Neural cell (in vitro differentiated cells): ENCODE measurements around the gene C1GALT1. TPM values are rescaled to one million over a fixed set of nuclear protein-coding genes. Genes with fewer than 3 reads are reported as not detected.

ENCODE experiments used
- H2AFZ ChIP-seq: fragments of 200-600, 300-800 bp; sonication (generic), shearing (Covaris generic); 2 replicates; pipeline ENCODE4 v1.6.0; 2014; ENCODE audit warnings: low read depth, mild to moderate bottlenecking, antibody characterized with exemption, low read length, moderate library complexity
- H3F3A ChIP-seq: fragments of 200-600 bp; shearing (Covaris generic); 2 replicates; pipeline ENCODE4 v1.6.1; 2016; ENCODE audit warnings: mild to moderate bottlenecking, moderate library complexity, mixed read lengths, antibody characterized with exemption, low read length; ENCODE audit not compliant: insufficient read depth, poor library complexity, severe bottlenecking
- H3K27ac ChIP-seq: fragments of 200-600, 300-800 bp; sonication (generic), shearing (Covaris generic); 2 replicates; pipeline ENCODE4 v1.5.1; 2014; ENCODE audit warnings: mild to moderate bottlenecking, low read length, moderate library complexity
- H3K27me3 ChIP-seq: fragments of 300-800, 200-600 bp; sonication (generic), shearing (Covaris generic); 2 replicates; pipeline ENCODE4 v1.6.0; 2014; ENCODE audit warnings: mild to moderate bottlenecking, low read depth, low read length, moderate library complexity; ENCODE audit not compliant: insufficient read depth
- H3K36me3 ChIP-seq: fragments of 300-800, 200-600 bp; sonication (generic), shearing (Covaris generic); 2 replicates; pipeline ENCODE4 v1.5.1; 2014; ENCODE audit warnings: mild to moderate bottlenecking, antibody characterized with exemption, low read length, moderate library complexity; ENCODE audit not compliant: insufficient read depth
- H3K4me2 ChIP-seq: fragments of 300-800, 200-600 bp; sonication (generic), shearing (Covaris generic); 2 replicates; pipeline ENCODE4 v1.6.0; 2014; ENCODE audit warnings: mild to moderate bottlenecking, low read length
- H3K4me3 ChIP-seq: fragments of 300-800, 200-600 bp; sonication (generic), shearing (Covaris generic); 2 replicates; pipeline ENCODE4 v1.5.1; 2014; ENCODE audit warnings: mild to moderate bottlenecking, low read length, moderate library complexity
- H3K79me2 ChIP-seq: fragments of 200-600 bp; shearing (Covaris generic); replicated peaks from 2 replicates; pipeline ENCODE4 v1.6.0; 2014; ENCODE audit warnings: mild to moderate bottlenecking, low read length, moderate library complexity; ENCODE audit not compliant: insufficient read depth
- H3K9ac ChIP-seq: fragments of 300-800, 200-600 bp; sonication (generic), shearing (Covaris generic); 2 replicates; pipeline ENCODE4 v1.6.1; 2016; ENCODE audit warnings: mild to moderate bottlenecking, low read length, mixed read lengths
- H3K9me2 ChIP-seq: fragments of 200-600 bp; shearing (Covaris generic); 2 replicates; pipeline ENCODE4 v1.6.1; 2016; ENCODE audit warnings: mild to moderate bottlenecking, low read length, mixed read lengths; ENCODE audit not compliant: insufficient read depth
- H3K9me3 ChIP-seq: fragments of 200-600, 300-800 bp; sonication (generic), shearing (Covaris generic); 2 replicates; pipeline ENCODE4 v1.6.1; 2016; ENCODE audit warnings: mild to moderate bottlenecking, mixed run types, low read length, moderate library complexity, mixed read lengths
- H4K20me1 ChIP-seq: fragments of 200-600 bp; shearing (Covaris generic); 2 replicates; pipeline ENCODE4 v1.6.1; 2016; ENCODE audit warnings: mild to moderate bottlenecking, mixed run types; ENCODE audit not compliant: insufficient read depth
- CTCF ChIP-seq: fragments of 450-650 bp; IDR thresholded peaks from 2 replicates; pipeline ENCODE4 v1.5.1; 2014; ENCODE audit warnings: antibody characterized with exemption, mild to moderate bottlenecking, moderate library complexity; ENCODE audit not compliant: poor library complexity, severe bottlenecking
- EP300 ChIP-seq: fragments of 450-650 bp; conservative IDR thresholded peaks from 2 replicates; pipeline ENCODE4 v1.6.1; 2014; ENCODE audit warnings: antibody characterized with exemption, mild to moderate bottlenecking, moderate library complexity; ENCODE audit not compliant: poor library complexity, severe bottlenecking
- EZH2 ChIP-seq: fragments of 200-600, 300-800 bp; shearing (Covaris generic), sonication (generic); IDR thresholded peaks from 2 replicates; pipeline ENCODE4 v1.6.1; 2014; ENCODE audit warnings: antibody characterized with exemption, low read length, borderline replicate concordance, mild to moderate bottlenecking; ENCODE audit not compliant: insufficient read depth, poor library complexity, severe bottlenecking
- MXI1 ChIP-seq: fragments of 450-650 bp; conservative IDR thresholded peaks from 2 replicates; pipeline ENCODE4 v1.6.1; 2014; ENCODE audit warnings: antibody characterized with exemption, mild to moderate bottlenecking; ENCODE audit not compliant: poor library complexity, severe bottlenecking
- POLR2AphosphoS5 ChIP-seq: IDR thresholded peaks from 2 replicates; pipeline ENCODE4 v1.6.1; 2012
- RAD21 ChIP-seq: fragments of 450-650 bp; conservative IDR thresholded peaks from 2 replicates; pipeline ENCODE4 v1.6.1; 2014; ENCODE audit warnings: antibody characterized with exemption, mild to moderate bottlenecking, moderate library complexity
- REST ChIP-seq: IDR thresholded peaks from 2 replicates; pipeline ENCODE4 v1.6.1; 2012; ENCODE audit warnings: borderline replicate concordance
- SMC3 ChIP-seq: fragments of 450-650 bp; conservative IDR thresholded peaks from 2 replicates; pipeline ENCODE4 v1.6.1; 2014; ENCODE audit warnings: antibody characterized with exemption, mild to moderate bottlenecking, moderate library complexity; ENCODE audit not compliant: poor library complexity
- TAF1 ChIP-seq: IDR thresholded peaks from 2 replicates; pipeline ENCODE4 v1.6.1; 2012; ENCODE audit warnings: low read depth
- polyA plus RNA-seq: library from polyadenylated mRNA; depleted of rRNA; stranded (reverse); fragments of >200 nt; gene quantifications from 2 replicates; pipeline ENCODE4 v1.2.3, GENCODE V29; 2014

Gene C1GALT1
- polyA plus RNA-seq, 1 donor from 2014 or later: 25.0 TPM

DNA sequence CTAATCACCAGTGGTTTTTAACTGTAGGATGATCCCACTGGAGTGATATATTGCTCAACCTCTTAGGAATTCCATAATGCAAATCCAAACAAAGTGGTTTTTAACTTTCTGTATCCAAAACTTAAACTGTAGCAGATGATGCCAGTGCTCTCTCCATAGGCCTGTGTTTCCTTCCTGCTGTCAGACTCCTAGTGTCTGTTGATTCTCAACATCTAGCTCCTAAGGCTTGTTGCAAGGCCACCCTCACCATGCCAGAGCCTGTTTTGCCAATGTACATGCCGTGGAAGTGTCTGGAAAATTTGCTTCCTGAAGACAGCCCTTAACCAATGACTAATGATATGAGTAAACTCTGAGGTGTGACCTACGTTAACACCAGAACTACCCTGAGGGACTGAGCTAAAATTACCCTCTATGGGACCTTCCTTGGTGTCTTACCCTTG is 39.3 kb downstream of the C1GALT1 start:
- H3K27ac ChIP-seq: no peak overlapping the region
- no peaks in the 10 kb centered on the region for H3K36me3 ChIP-seq
- no peak overlapping the region for H3K4me3 ChIP-seq
- TF ChIP-seq REST (no peak), TAF1 (no peak), POLR2AphosphoS5 (no peak), EP300 (no peak), CTCF (no peak), RAD21 (no peak), EZH2 (no peak), SMC3 (no peak), MXI1 (no peak)
- peaks cover 10% of the 10 kb centered on the region for H3K79me2 ChIP-seq
- H3K4me2 ChIP-seq: no peak overlapping the region
- no peaks in the 10 kb centered on the region for H3K9me3 ChIP-seq
- H4K20me1 ChIP-seq: no peaks in the 10 kb centered on the region
- no peaks in the 10 kb centered on the region for H3K27me3 ChIP-seq
- no peaks in the 10 kb centered on the region for H3K9me2 ChIP-seq
- no peak overlapping the region for H3K9ac ChIP-seq
- H2AFZ ChIP-seq: no peak overlapping the region
- no peaks in the 10 kb centered on the region for H3F3A ChIP-seq

- Histone ChIP-seq H3K9ac (no peak overlapping the region), H3K27ac (no peak overlapping the region), H3K4me2 (no peak overlapping the region), H3K79me2 (peaks cover 10% of the 10 kb centered on the region), H4K20me1 (no peaks in the 10 kb centered on the region), H3K9me2 (no peaks in the 10 kb centered on the region), H2AFZ (no peak overlapping the region), H3K4me3 (no peak overlapping the region), H3K36me3 (no peaks in the 10 kb centered on the region), H3K9me3 (no peaks in the 10 kb centered on the region), H3K27me3 (no peaks in the 10 kb centered on the region), H3F3A (no peaks in the 10 kb centered on the region)
- TF ChIP-seq EP300: no peak
These were observed 40.9 kb downstream of the C1GALT1 start for GRCh38 chr7:7223250-7223649.

DNA sequence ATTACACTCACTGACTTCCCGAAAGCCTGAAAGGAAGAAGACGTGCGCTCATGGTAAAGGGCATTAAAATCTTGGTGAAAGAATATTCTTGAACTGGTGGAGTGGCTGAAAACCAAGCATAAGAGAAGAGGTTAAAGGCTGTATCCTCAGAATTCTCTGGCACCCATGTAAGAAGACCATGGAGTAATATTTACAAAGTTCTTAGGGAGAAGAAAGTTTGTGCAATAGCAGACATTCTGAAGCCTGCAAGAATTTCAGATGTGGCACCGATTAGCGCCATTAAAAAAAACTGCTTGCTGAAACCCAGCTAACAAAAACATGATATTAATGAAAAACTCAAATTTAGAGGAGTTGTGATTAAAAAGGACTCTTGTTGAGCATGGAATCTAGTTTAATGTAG is 44.1 kb downstream of the C1GALT1 start:
- H3K36me3 ChIP-seq: no peaks in the 10 kb centered on the region
- H3K4me2 ChIP-seq: no peak overlapping the region
- H3K9me3 ChIP-seq: no peaks in the 10 kb centered on the region
- no peaks in the 10 kb centered on the region for H3F3A ChIP-seq
- H2AFZ ChIP-seq: no peak overlapping the region
- no peaks in the 10 kb centered on the region for H3K27me3 ChIP-seq
- no peak overlapping the region for H3K4me3 ChIP-seq
- H4K20me1 ChIP-seq: no peaks in the 10 kb centered on the region
- no peak overlapping the region for H3K9ac ChIP-seq
- no peak for TF ChIP-seq MXI1
- no peak for TF ChIP-seq POLR2AphosphoS5
- TF ChIP-seq EP300: no peak
- TF ChIP-seq SMC3: no peak
- no peak for TF ChIP-seq EZH2
- TF ChIP-seq RAD21: no peak
- no peak for TF ChIP-seq TAF1
- TF ChIP-seq CTCF: no peak
- no peak for TF ChIP-seq REST
- peaks cover 10% of the 10 kb centered on the region for H3K79me2 ChIP-seq
- H3K9me2 ChIP-seq: no peaks in the 10 kb centered on the region
- no peak overlapping the region for H3K27ac ChIP-seq
